HepG2 (cell line): ENCODE measurements around the gene MRPS25. TPM values are rescaled to one million over a fixed set of nuclear protein-coding genes. Genes with fewer than 3 reads are reported as not detected.

Source experiments
- AGO2 ChIP-seq: fragments of 200-400 bp; formaldehyde crosslinking; optimal IDR thresholded peaks from 2 replicates; pipeline ENCODE3; 2017; ENCODE audit warnings: mild to moderate bottlenecking, low read depth, low read length, moderate library complexity
- BRD4 ChIP-seq: sonication (generic); formaldehyde crosslinking; IDR thresholded peaks from 2 replicates; pipeline ENCODE4 v1.4.0; 2020; ENCODE audit warnings: missing genetic modification reagents
- CCAR2 ChIP-seq: fragments of 200-400 bp; formaldehyde crosslinking; optimal IDR thresholded peaks from 2 replicates; pipeline ENCODE3; 2018; ENCODE audit warnings: low read depth, mild to moderate bottlenecking, low read length, moderate library complexity
- ERF ChIP-seq: IDR thresholded peaks from 2 replicates; pipeline ENCODE4 v1.6.1; 2018; ENCODE audit warnings: missing biosample characterization, missing genetic modification reagents
- FOXP1 ChIP-seq, 2 experiments: fragments of 450-650 bp in 1 of 2; IDR thresholded peaks; 2 replicates each; pipeline ENCODE4 v1.6.1; 2017 to 2018; ENCODE audit warnings: antibody characterized with exemption in 1 of 2
- HNF4G ChIP-seq, 2 experiments: sonication (generic) in 1 of 2; formaldehyde crosslinking in 1 of 2; IDR thresholded peaks; 2 replicates each; pipeline versions ENCODE4 v1.4.0 to v1.6.1; 2011 to 2020; ENCODE audit warnings: borderline replicate concordance in 2 of 2, low read depth in 2 of 2, mild to moderate bottlenecking in 2 of 2, low read length in 1 of 2, missing genetic modification reagents in 1 of 2, moderate library complexity in 1 of 2
- NFKBIZ ChIP-seq: IDR thresholded peaks from 2 replicates; pipeline ENCODE4 v1.6.1; 2018; ENCODE audit warnings: missing genetic modification reagents, missing compliant biosample characterization
- PAX8 ChIP-seq: sonication (generic); formaldehyde crosslinking; IDR thresholded peaks from 2 replicates; pipeline ENCODE4 v1.8.0; 2022; ENCODE audit warnings: mild to moderate bottlenecking, missing genetic modification reagents, borderline replicate concordance
- PCBP1 ChIP-seq: fragments of 200-400 bp; formaldehyde crosslinking; IDR thresholded peaks from 2 replicates; pipeline ENCODE4 v1.6.1; 2017; ENCODE audit warnings: mild to moderate bottlenecking, low read depth, low read length, borderline replicate concordance
- SP4 ChIP-seq: sonication (generic); formaldehyde crosslinking; IDR thresholded peaks from 2 replicates; pipeline ENCODE4 v1.8.1; 2023; ENCODE audit warnings: mild to moderate bottlenecking, missing genetic modification reagents
- TEAD2 ChIP-seq: sonication (generic); formaldehyde crosslinking; IDR thresholded peaks from 2 replicates; pipeline ENCODE4 v1.9.0; 2021; ENCODE audit warnings: missing genetic modification reagents
- U2AF2 ChIP-seq: fragments of 200-400 bp; formaldehyde crosslinking; IDR thresholded peaks from 2 replicates; pipeline ENCODE4 v1.6.1; 2017; ENCODE audit warnings: low read depth, mild to moderate bottlenecking, low read length
- ZNF143 ChIP-seq: sonication (generic); formaldehyde crosslinking; IDR thresholded peaks from 2 replicates; pipeline ENCODE4 v1.4.0; 2020; ENCODE audit warnings: missing genetic modification reagents
- ZNF235 ChIP-seq: sonication (generic); formaldehyde crosslinking; IDR thresholded peaks from 2 replicates; pipeline ENCODE4 v1.8.1; 2023; ENCODE audit warnings: mild to moderate bottlenecking, missing genetic modification reagents, borderline replicate concordance
- ZNF276 ChIP-seq: sonication (generic); formaldehyde crosslinking; IDR thresholded peaks from 2 replicates; pipeline ENCODE4 v1.4.0; 2020; ENCODE audit warnings: mild to moderate bottlenecking, low read depth, missing genetic modification reagents
- ZNF318 ChIP-seq: sonication (generic); formaldehyde crosslinking; IDR thresholded peaks from 2 replicates; pipeline ENCODE4 v1.4.0; 2020; ENCODE audit warnings: mild to moderate bottlenecking, missing genetic modification reagents
- ZNF484 ChIP-seq: sonication (generic); formaldehyde crosslinking; IDR thresholded peaks from 2 replicates; pipeline ENCODE4 v1.5.1; 2020; ENCODE audit warnings: mild to moderate bottlenecking, low read depth, missing genetic modification reagents, borderline replicate concordance
- ZNF563 ChIP-seq: sonication (generic); formaldehyde crosslinking; IDR thresholded peaks from 2 replicates; pipeline ENCODE4 v1.8.0; 2022; ENCODE audit warnings: mild to moderate bottlenecking, moderate library complexity, missing genetic modification reagents
- ZNF629 ChIP-seq: sonication (generic); formaldehyde crosslinking; conservative IDR thresholded peaks from 2 replicates; pipeline ENCODE4 v1.5.0; 2020; ENCODE audit warnings: missing genetic modification reagents
- ZSCAN22 ChIP-seq: sonication (generic); formaldehyde crosslinking; IDR thresholded peaks from 2 replicates; pipeline ENCODE4 v1.4.0; 2020; ENCODE audit warnings: mild to moderate bottlenecking, missing genetic modification reagents
- polyA plus RNA-seq, 8 experiments: library from polyadenylated mRNA; depleted of rRNA in 3 of 8; stranded (reverse) in 7 of 8; unstranded in 1 of 8; fragments of >200 nt; fragmentation: Illumina TruSeq in 4 of 8; extraction: Trizol in 4 of 8; gene quantifications; 2 replicates each; pipeline versions ENCODE4 v1.2.1 to v1.2.3, GENCODE V29; 2011 to 2016; ENCODE audit warnings: low read depth in 4 of 8, missing spikeins in 1 of 8, mixed read lengths in 1 of 8; ENCODE audit not compliant: insufficient read depth in 1 of 8
- total RNA-seq, 5 experiments: library from RNA; depleted of rRNA; stranded (reverse); fragments of >200 nt; fragmentation: Illumina TruSeq; extraction: Trizol; gene quantifications; 2 replicates each; pipeline ENCODE4 v1.2.3, GENCODE V29; 2016; ENCODE audit warnings: low read depth in 1 of 5

Gene MRPS25
- total and polyA plus RNA-seq, 2 of the 13 experiments (the other 11 are each of a cell fraction or from before 2014, with no cell fraction given): 60.1 to 74.3 TPM

GRCh38 chr3:15064835-15065549 is at the start of gene MRPS25 (continued):
- TF ChIP-seq ZSCAN22 (CRISPR knock-in tag) (0 out of 2 replicates have a peak, but pooled peaks have one; percentile 26), CCAR2 (no peak), PAX8 (CRISPR knock-in tag) (0 out of 2 replicates have a peak, but pooled peaks have one; percentile 40), NFKBIZ (CRISPR knock-in tag) (no peak), SP4 (CRISPR knock-in tag) (no peak), TEAD2 (CRISPR knock-in tag) (no peak), U2AF2 (no peak), ZNF484 (CRISPR knock-in tag) (no peak), PCBP1 (no peak), ZNF629 (CRISPR knock-in tag) (peak; percentile 83), ERF (peak; percentile 87), ZNF318 (CRISPR knock-in tag) (no peak), ZNF143 (CRISPR knock-in tag) (peak; percentile 100), FOXP1 (IDR thresholded peaks at IDR 0.05) (no peak), FOXP1 (CRISPR knock-in tag; IDR thresholded peaks at IDR 0.05) (no peak), BRD4 (CRISPR knock-in tag) (no peak), HNF4G (IDR thresholded peaks at IDR 0.05; ENCODE audit: borderline replicate concordance, low read depth, low read length) (peak; percentile 41; the same call in 1 of the 2 replicates), HNF4G (CRISPR knock-in tag; IDR thresholded peaks at IDR 0.05; ENCODE audit: borderline replicate concordance, low read depth) (no peak), AGO2 (peak; percentile 95), ZNF235 (peak; percentile 69; the same call in 1 of the 2 replicates), ZNF563 (CRISPR knock-in tag) (peak; percentile 57), ZNF276 (CRISPR knock-in tag) (peak; percentile 67)
